GM19023 (cell line): ENCODE results near the gene TMEM14A.

ENCODE experiments used
- ATAC-seq: cut with Tn5 transposase; IDR thresholded peaks from one replicate; pipeline ENCODE4 v1.9.1; 2021; ENCODE audit warnings: mild to moderate bottlenecking, moderate library complexity; ENCODE audit not compliant: unreplicated experiment

TMEM14A gene

GRCh38 chr6:52733172-52733571 lies 62.3 kb downstream of the TMEM14A start:
- no peak for ATAC-seq

GRCh38 chr6:52734072-52734471 lies 63.2 kb downstream of the TMEM14A start:
- no peak for ATAC-seq

GRCh38 chr6:52735071-52735470 lies 64.2 kb downstream of the TMEM14A start:
- no peak for ATAC-seq

GRCh38 chr6:52736145-52736544 lies 65.2 kb downstream of the TMEM14A start:
- no peak for ATAC-seq
